ENCODE data around the gene ZDHHC14. TPM values are rescaled to one million over a fixed set of nuclear protein-coding genes. Genes with fewer than 3 reads are reported as not detected.

ZDHHC14 gene
- total and polyA plus RNA-seq, 2 of the 8 experiments (the other 6 are each of a cell fraction or from before 2014, with no cell fraction given): 2.9 to 5.3 TPM

DNA sequence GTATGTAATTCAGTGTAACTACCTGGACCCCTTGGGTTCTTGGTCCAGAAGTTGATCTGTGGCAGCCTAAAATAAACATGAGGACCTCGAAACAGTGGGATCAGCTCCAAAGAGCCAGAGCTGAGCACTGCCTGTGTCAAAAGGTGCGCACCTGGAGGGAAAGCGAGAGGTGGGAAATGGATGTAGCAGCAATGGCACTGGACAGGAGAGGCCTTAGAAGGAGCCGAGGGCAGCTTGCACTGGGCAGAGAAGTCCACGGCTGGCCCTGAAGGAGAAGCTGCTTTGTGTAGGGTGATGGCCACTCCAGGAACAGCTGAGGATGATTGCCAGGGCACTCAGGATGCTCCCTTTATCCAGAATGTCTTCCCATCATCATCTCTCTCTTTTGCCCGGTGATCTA, 228.1 kb downstream of the ZDHHC14 start:
- no peak overlapping the region for H3K56ac ChIP-seq (replicated peaks; ENCODE audit: insufficient read length, low read depth, low read length)
- H2BK12ac ChIP-seq (ENCODE audit: low read depth, low read length): peak overlapping the region; percentile 89; the same call in 1 of the 2 replicates
- H4K5ac ChIP-seq (ENCODE audit: insufficient read length, low read depth, low read length): no peak overlapping the region
- CTCF ChIA-PET (ENCODE audit: partially characterized antibody): no interaction called here
- H3K4me3 ChIP-seq (ENCODE audit: extremely low read depth in 1 of 4, insufficient read depth in 2 of 4, low read depth in 3 of 4, low read length in 4 of 4): no peak overlapping the region
- H3K79me1 ChIP-seq (ENCODE audit: low read depth, low read length): no peaks in the 10 kb centered on the region
- H2BK20ac ChIP-seq (ENCODE audit: low read length): peak overlapping the region; percentile 68
- FAIRE-seq (no peak), DNase-seq (ENCODE audit: low read depth in 1 of 2, low spot score in 2 of 2) (no peak)
- H3K36me3 ChIP-seq (ENCODE audit: control insufficient read depth in 2 of 4, insufficient read depth in 4 of 4, low read length in 3 of 4): no peaks in the 10 kb centered on the region
- no peak overlapping the region for H3K9ac ChIP-seq (replicated peaks in 1 of 4; ENCODE audit: extremely low read depth in 1 of 4, low read depth in 3 of 4, low read length in 3 of 4)
- H3K23ac ChIP-seq (ENCODE audit: insufficient read length): no peak overlapping the region
- H3K27me3 ChIP-seq (replicated peaks in 1 of 4; ENCODE audit: control insufficient read depth in 3 of 4, extremely low read depth in 1 of 4, insufficient read depth in 3 of 4, low read length in 3 of 4): no peaks in the 10 kb centered on the region
- H2AK5ac ChIP-seq (ENCODE audit: low read depth, low read length): peak overlapping the region; percentile 78; the same call in 1 of the 2 replicates
- H3K9me3 ChIP-seq (ENCODE audit: insufficient read depth in 2 of 2, low read depth in 1 of 2, low read length in 1 of 2): no peaks in the 10 kb centered on the region
- no peaks in the 10 kb centered on the region for H3K79me2 ChIP-seq (ENCODE audit: control insufficient read depth in 1 of 2, insufficient read depth in 2 of 2, low read length in 2 of 2)
- H4K91ac ChIP-seq (replicated peaks; ENCODE audit: insufficient read length, low read length): no peak overlapping the region
- H2BK5ac ChIP-seq (ENCODE audit: low read depth, low read length): peak overlapping the region; percentile 54; the same call in 1 of the 2 replicates
- H2BK120ac ChIP-seq (replicated peaks; ENCODE audit: low read depth, low read length): no peak overlapping the region
- H4K8ac ChIP-seq (ENCODE audit: extremely low read depth, insufficient read depth, low read length): no peak overlapping the region
- no peak overlapping the region for H3K4ac ChIP-seq (replicated peaks; ENCODE audit: insufficient read length, low read depth, low read length)
- no peak overlapping the region for H3K18ac ChIP-seq (ENCODE audit: extremely low read depth, low read length)
- no peak overlapping the region for H3K27ac ChIP-seq (ENCODE audit: low read depth, low read length)
- no peaks in the 10 kb centered on the region for H3K23me2 ChIP-seq (ENCODE audit: low read depth, low read length)
- no peaks in the 10 kb centered on the region for H4K20me1 ChIP-seq (replicated peaks in 1 of 2; ENCODE audit: control insufficient read depth in 1 of 2, insufficient read depth in 2 of 2, low read length in 2 of 2)
- H3K14ac ChIP-seq (ENCODE audit: insufficient read length): no peak overlapping the region
- H3K4me2 ChIP-seq (ENCODE audit: insufficient read depth in 1 of 2, low read depth in 2 of 2, low read length in 2 of 2): no peak overlapping the region
- TF ChIP-seq RBBP5 (IDR thresholded peaks at IDR 0.05; ENCODE audit: borderline replicate concordance, low read depth, low read length) (no peak), KDM4A (IDR thresholded peaks at IDR 0.05; ENCODE audit: low read depth, low read length, severe bottlenecking) (no peak), CBX8 (IDR thresholded peaks at IDR 0.05; ENCODE audit: borderline replicate concordance, low read depth, low read length) (no peak), EZH2 (IDR thresholded peaks at IDR 0.05; ENCODE audit: low read depth, low read length, severe bottlenecking) (no peak), CEBPB (IDR thresholded peaks at IDR 0.05; ENCODE audit: low read depth, low read length) (no peak)
- TF ChIP-seq, protein P1, sequence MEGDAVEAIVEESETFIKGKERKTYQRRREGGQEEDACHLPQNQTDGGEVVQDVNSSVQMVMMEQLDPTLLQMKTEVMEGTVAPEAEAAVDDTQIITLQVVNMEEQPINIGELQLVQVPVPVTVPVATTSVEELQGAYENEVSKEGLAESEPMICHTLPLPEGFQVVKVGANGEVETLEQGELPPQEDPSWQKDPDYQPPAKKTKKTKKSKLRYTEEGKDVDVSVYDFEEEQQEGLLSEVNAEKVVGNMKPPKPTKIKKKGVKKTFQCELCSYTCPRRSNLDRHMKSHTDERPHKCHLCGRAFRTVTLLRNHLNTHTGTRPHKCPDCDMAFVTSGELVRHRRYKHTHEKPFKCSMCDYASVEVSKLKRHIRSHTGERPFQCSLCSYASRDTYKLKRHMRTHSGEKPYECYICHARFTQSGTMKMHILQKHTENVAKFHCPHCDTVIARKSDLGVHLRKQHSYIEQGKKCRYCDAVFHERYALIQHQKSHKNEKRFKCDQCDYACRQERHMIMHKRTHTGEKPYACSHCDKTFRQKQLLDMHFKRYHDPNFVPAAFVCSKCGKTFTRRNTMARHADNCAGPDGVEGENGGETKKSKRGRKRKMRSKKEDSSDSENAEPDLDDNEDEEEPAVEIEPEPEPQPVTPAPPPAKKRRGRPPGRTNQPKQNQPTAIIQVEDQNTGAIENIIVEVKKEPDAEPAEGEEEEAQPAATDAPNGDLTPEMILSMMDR (IDR thresholded peaks at IDR 0.05; ENCODE audit: control extremely low read depth in 1 of 3, insufficient read depth in 1 of 3, low read depth in 1 of 3, low read length in 3 of 3): no peak
- no peak overlapping the region; the same call in 1 of the 2 replicates for H2BK15ac ChIP-seq (ENCODE audit: low read length)
- POLR2A ChIA-PET (ENCODE audit: partially characterized antibody): interaction anchor here (1.0 kb wide), 1 partner anchor 10 kb away, joined by 3 read pairs; no protein-coding TSS in a partner anchor
- H2AFZ ChIP-seq (ENCODE audit: low read length): no peak overlapping the region
- 96% methylated on average over 6 of the region's 6 CpGs; no CpG with 5 or more reads in 1 of the 2 experiments for WGBS, 2 experiments (ENCODE audit: extremely low coverage in 1 of 2, insufficient coverage in 1 of 2, insufficient read length in 1 of 2, insufficient replicate concordance in 2 of 2, low coverage in 1 of 2, low lambda C conversion rate in 2 of 2, missing lambda C conversion rate in 1 of 2)
- H3K4me1 ChIP-seq (replicated peaks in 1 of 4; ENCODE audit: control insufficient read depth in 3 of 4, insufficient read depth in 4 of 4, low read length in 3 of 4): peaks cover 0 to 16% (median 13%) of the 10 kb centered on the region in 4 experiments; a peak in 6 of 7 replicates
